ENCODE results near the gene MST1R.

DNA sequence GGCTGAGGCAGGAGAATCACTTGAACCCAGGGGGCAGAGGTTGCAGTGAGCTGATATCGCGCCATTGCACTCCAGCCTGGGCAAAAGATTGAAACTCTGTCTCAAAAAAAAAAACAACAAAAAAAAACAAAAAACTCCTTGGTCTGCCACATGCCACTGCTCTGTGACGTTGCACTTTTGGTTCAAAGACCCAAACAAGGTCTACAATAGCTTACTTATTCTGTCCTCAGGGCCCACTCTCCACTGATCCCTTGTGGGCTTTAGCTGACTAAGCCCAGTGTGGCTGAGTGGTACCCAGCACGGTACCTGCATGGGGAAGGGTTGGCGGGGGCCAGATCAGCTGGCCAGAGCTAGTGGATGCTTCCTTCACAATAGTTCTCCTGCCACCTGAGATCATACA lies 24.1 kb upstream of the MST1R start:
- TF ChIP-seq, protein P1, sequence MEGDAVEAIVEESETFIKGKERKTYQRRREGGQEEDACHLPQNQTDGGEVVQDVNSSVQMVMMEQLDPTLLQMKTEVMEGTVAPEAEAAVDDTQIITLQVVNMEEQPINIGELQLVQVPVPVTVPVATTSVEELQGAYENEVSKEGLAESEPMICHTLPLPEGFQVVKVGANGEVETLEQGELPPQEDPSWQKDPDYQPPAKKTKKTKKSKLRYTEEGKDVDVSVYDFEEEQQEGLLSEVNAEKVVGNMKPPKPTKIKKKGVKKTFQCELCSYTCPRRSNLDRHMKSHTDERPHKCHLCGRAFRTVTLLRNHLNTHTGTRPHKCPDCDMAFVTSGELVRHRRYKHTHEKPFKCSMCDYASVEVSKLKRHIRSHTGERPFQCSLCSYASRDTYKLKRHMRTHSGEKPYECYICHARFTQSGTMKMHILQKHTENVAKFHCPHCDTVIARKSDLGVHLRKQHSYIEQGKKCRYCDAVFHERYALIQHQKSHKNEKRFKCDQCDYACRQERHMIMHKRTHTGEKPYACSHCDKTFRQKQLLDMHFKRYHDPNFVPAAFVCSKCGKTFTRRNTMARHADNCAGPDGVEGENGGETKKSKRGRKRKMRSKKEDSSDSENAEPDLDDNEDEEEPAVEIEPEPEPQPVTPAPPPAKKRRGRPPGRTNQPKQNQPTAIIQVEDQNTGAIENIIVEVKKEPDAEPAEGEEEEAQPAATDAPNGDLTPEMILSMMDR (IDR thresholded peaks at IDR 0.05; ENCODE audit: low read depth, low read length), result no peak
- TF ChIP-seq POLR2A (IDR thresholded peaks at IDR 0.05; ENCODE audit: extremely low read depth, insufficient read length) (no peak), MYC (IDR thresholded peaks at IDR 0.05; ENCODE audit: low read depth, low read length) (no peak)
- TF ChIP-seq, protein P2, sequence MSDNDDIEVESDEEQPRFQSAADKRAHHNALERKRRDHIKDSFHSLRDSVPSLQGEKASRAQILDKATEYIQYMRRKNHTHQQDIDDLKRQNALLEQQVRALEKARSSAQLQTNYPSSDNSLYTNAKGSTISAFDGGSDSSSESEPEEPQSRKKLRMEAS (IDR thresholded peaks at IDR 0.05; ENCODE audit: low read depth, low read length), result no peak

Measured in NB4 (cell line).